ENCODE measurements around the gene SELL. TPM values are rescaled to one million over a fixed set of nuclear protein-coding genes. Genes with fewer than 3 reads are reported as not detected.

The SELL gene
- total RNA-seq: 1 to 10 TPM in 1 of 4 donors, under 1 TPM in 3; 0.55 to 1.5 (median 0.77) TPM
- polyA plus RNA-seq: 10 to 100 TPM in 1 of 3 donors, 1 to 10 TPM in 2; 1.8 to 62.9 (median 3.2) TPM

GRCh38 chr1:169711469-169712308 is at the start of gene SELL:
SELL (minus strand) TSS chr1:169711620; CDS start chr1:169711498, 122 bp downstream.
- WGBS, 2 donors: 6 to 9% methylated on average over 6 of the region's 6 CpGs
- TF ChIP-seq CTCF (IDR thresholded peaks at IDR 0.05): peak; percentile 18 to 61 (median 58)
- no peak for TF ChIP-seq POLR2AphosphoS5 (IDR thresholded peaks at IDR 0.05)
- no peak for TF ChIP-seq EP300 (IDR thresholded peaks at IDR 0.05)
- no peak for TF ChIP-seq POLR2A (IDR thresholded peaks at IDR 0.05)
- intact Hi-C loops (cut with DNase I): no loop called here
- Histone ChIP-seq H3K4me1 (peaks cover 0 to 6% (median 0%) of the 10 kb centered on the region in 4 donors), H3K36me3 (no peaks in the 10 kb centered on the region), H3K27ac (no peak within 1 kb of the TSS), H3K9me3 (no peaks in the 10 kb centered on the region), H3K4me3 (peak within 1 kb of the TSS in 2 of 4 donors; percentile 13 to 31), H3K27me3 (no peaks in the 10 kb centered on the region)
- peak; percentile 65 for DNase-seq

GRCh38 chr1:169759038-169759437 is 47.6 kb upstream of the SELL start:
- intact Hi-C loops (cut with DNase I): no loop called here
- Histone ChIP-seq H3K27me3 (no peaks in the 10 kb centered on the region), H3K4me1 (no peaks in the 10 kb centered on the region), H3K27ac (no peak overlapping the region), H3K9me3 (peaks cover 0 to 4% (median 0%) of the 10 kb centered on the region in 4 donors), H3K4me3 (no peak overlapping the region), H3K36me3 (no peaks in the 10 kb centered on the region)
- WGBS, 2 donors: 88 to 89% methylated on average over 3 of the region's 3 CpGs
- no peak for DNase-seq
- no peak for TF ChIP-seq POLR2A (IDR thresholded peaks at IDR 0.05)
- no peak for TF ChIP-seq EP300 (IDR thresholded peaks at IDR 0.05)
- TF ChIP-seq CTCF (IDR thresholded peaks at IDR 0.05): no peak
- no peak for TF ChIP-seq POLR2AphosphoS5 (IDR thresholded peaks at IDR 0.05)

- H3K27me3 ChIP-seq: no peaks in the 10 kb centered on the region
- TF ChIP-seq CTCF (IDR thresholded peaks at IDR 0.05): no peak
- no peak for TF ChIP-seq POLR2AphosphoS5 (IDR thresholded peaks at IDR 0.05)
- no peak for TF ChIP-seq POLR2A (IDR thresholded peaks at IDR 0.05)
- TF ChIP-seq EP300 (IDR thresholded peaks at IDR 0.05): no peak
Measured at GRCh38 chr1:169753549-169753948, 42.1 kb upstream of the SELL start.

GRCh38 chr1:169750041-169750440 is 38.6 kb upstream of the SELL start:
- no peaks in the 10 kb centered on the region for H3K36me3 ChIP-seq
- no peak overlapping the region for H3K4me3 ChIP-seq
- H3K27me3 ChIP-seq: no peaks in the 10 kb centered on the region
- no peak overlapping the region for H3K27ac ChIP-seq
- H3K9me3 ChIP-seq: no peaks in the 10 kb centered on the region
- TF ChIP-seq POLR2AphosphoS5 (IDR thresholded peaks at IDR 0.05) (no peak), EP300 (IDR thresholded peaks at IDR 0.05) (no peak)
- H3K4me1 ChIP-seq: no peaks in the 10 kb centered on the region
- no peak for DNase-seq
- intact Hi-C loops (cut with DNase I): no loop called here
- 79 to 86% methylated on average over 1 of the region's 1 CpG for WGBS, 2 donors

More at GRCh38 chr1:169753549-169753948, 42.1 kb upstream of the SELL start:
- H3K4me1 ChIP-seq: no peaks in the 10 kb centered on the region
- H3K4me3 ChIP-seq: no peak overlapping the region
- intact Hi-C loops (cut with DNase I): no loop called here
- no peaks in the 10 kb centered on the region for H3K9me3 ChIP-seq
- 78% methylated on average over 4 of the region's 4 CpGs for WGBS, 2 donors
- no peaks in the 10 kb centered on the region for H3K36me3 ChIP-seq
- no peak for DNase-seq
- no peak overlapping the region for H3K27ac ChIP-seq

- intact Hi-C loops (cut with DNase I): no loop called here
- no peak overlapping the region for H3K4me3 ChIP-seq
- H3K4me1 ChIP-seq: no peaks in the 10 kb centered on the region
- H3K36me3 ChIP-seq: no peaks in the 10 kb centered on the region
- WGBS, 2 donors: 94 to 95% methylated on average over 2 of the region's 2 CpGs
- no peaks in the 10 kb centered on the region for H3K9me3 ChIP-seq
- no peak overlapping the region for H3K27ac ChIP-seq
- no peak for DNase-seq
- no peaks in the 10 kb centered on the region for H3K27me3 ChIP-seq
- no peak for TF ChIP-seq CTCF (IDR thresholded peaks at IDR 0.05)
- TF ChIP-seq POLR2AphosphoS5 (IDR thresholded peaks at IDR 0.05): no peak
- no peak for TF ChIP-seq EP300 (IDR thresholded peaks at IDR 0.05)
- TF ChIP-seq POLR2A (IDR thresholded peaks at IDR 0.05): no peak
Measured at GRCh38 chr1:169746550-169746949, 35.1 kb upstream of the SELL start.

Data from sigmoid colon (tissue), 7 donors.